ENCODE data around the gene SEC14L1. TPM values are rescaled to one million over a fixed set of nuclear protein-coding genes. Genes with fewer than 3 reads are reported as not detected.

SEC14L1 gene
- total and polyA plus RNA-seq, 2 of the 8 experiments (the other 6 are each of a cell fraction or from before 2014, with no cell fraction given) = 27.2 to 74.4 TPM

DNA sequence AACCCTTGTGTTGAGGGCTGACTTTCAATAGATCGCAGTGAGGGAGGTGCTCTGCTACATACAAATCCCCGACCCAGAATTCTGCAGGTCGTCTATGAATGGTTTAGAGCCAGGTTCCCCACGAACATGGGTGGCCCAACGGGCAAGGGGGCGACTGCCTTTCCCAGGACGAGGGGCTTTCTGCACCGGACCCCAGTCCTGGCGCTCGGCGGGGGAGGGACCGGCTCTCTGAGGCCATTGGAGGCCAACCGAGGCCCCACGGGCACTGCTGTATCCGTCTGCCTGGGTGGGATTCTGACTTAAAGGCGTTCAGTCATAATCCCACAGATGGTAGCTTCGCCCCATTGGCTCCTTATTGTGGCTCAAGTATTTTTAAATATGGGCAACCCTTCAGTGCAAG lies 21.2 kb downstream of the SEC14L1 start:
- Histone ChIP-seq H4K20me1 (replicated peaks in 1 of 2; ENCODE audit: control insufficient read depth in 1 of 2, insufficient read depth in 2 of 2, low read length in 2 of 2) (no peaks in the 10 kb centered on the region), H4K91ac (replicated peaks; ENCODE audit: insufficient read length, low read length) (no peak overlapping the region), H3K23ac (ENCODE audit: insufficient read length) (no peak overlapping the region), H3K4me3 (ENCODE audit: extremely low read depth in 1 of 4, insufficient read depth in 2 of 4, low read depth in 3 of 4, low read length in 4 of 4) (no peak overlapping the region), H4K8ac (ENCODE audit: extremely low read depth, insufficient read depth, low read length) (no peak overlapping the region), H2BK120ac (replicated peaks; ENCODE audit: low read depth, low read length) (no peak overlapping the region), H3K27ac (ENCODE audit: low read depth, low read length) (no peak overlapping the region), H3K4me1 (replicated peaks in 1 of 4; ENCODE audit: control insufficient read depth in 3 of 4, insufficient read depth in 4 of 4, low read length in 3 of 4) (peaks cover 8 to 18% (median 17%) of the 10 kb centered on the region in 4 experiments), H3K23me2 (ENCODE audit: low read depth, low read length) (peaks cover 2% of the 10 kb centered on the region; the same call in 1 of the 2 replicates), H2AK5ac (ENCODE audit: low read depth, low read length) (no peak overlapping the region), H3K14ac (ENCODE audit: insufficient read length) (no peak overlapping the region), H2BK20ac (ENCODE audit: low read length) (no peak overlapping the region), H3K27me3 (replicated peaks in 1 of 4; ENCODE audit: control insufficient read depth in 3 of 4, extremely low read depth in 1 of 4, insufficient read depth in 3 of 4, low read length in 3 of 4) (no peaks in the 10 kb centered on the region), H2AFZ (ENCODE audit: low read length) (no peak overlapping the region), H3K9ac (replicated peaks in 1 of 4; ENCODE audit: extremely low read depth in 1 of 4, low read depth in 3 of 4, low read length in 3 of 4) (no peak overlapping the region), H3K36me3 (ENCODE audit: control insufficient read depth in 2 of 4, insufficient read depth in 4 of 4, low read length in 3 of 4) (no peaks in the 10 kb centered on the region; a peak in 1 of 8 replicates), H3K4ac (replicated peaks; ENCODE audit: insufficient read length, low read depth, low read length) (no peak overlapping the region), H3K79me2 (ENCODE audit: control insufficient read depth in 1 of 2, insufficient read depth in 2 of 2, low read length in 2 of 2) (peaks cover 0 to 21% of the 10 kb centered on the region in 2 experiments; a peak in 2 of 4 replicates), H3K4me2 (ENCODE audit: insufficient read depth in 1 of 2, low read depth in 2 of 2, low read length in 2 of 2) (no peak overlapping the region), H3K9me3 (ENCODE audit: insufficient read depth in 2 of 2, low read depth in 1 of 2, low read length in 1 of 2) (no peaks in the 10 kb centered on the region), H3K18ac (ENCODE audit: extremely low read depth, low read length) (no peak overlapping the region), H4K5ac (ENCODE audit: insufficient read length, low read depth, low read length) (no peak overlapping the region), H2BK5ac (ENCODE audit: low read depth, low read length) (no peak overlapping the region), H2BK15ac (ENCODE audit: low read length) (no peak overlapping the region), H3K56ac (replicated peaks; ENCODE audit: insufficient read length, low read depth, low read length) (no peak overlapping the region), H2BK12ac (ENCODE audit: low read depth, low read length) (no peak overlapping the region), H3K79me1 (ENCODE audit: low read depth, low read length) (no peaks in the 10 kb centered on the region; the same call in 1 of the 2 replicates)
- DNase-seq (ENCODE audit: low read depth in 1 of 2, low spot score in 2 of 2) (no peak), FAIRE-seq (no peak)
- ChIA-PET POLR2A (ENCODE audit: partially characterized antibody) (interaction anchor here (1.2 kb wide), 1 partner anchor 53 kb away, joined by 3 read pairs; no protein-coding TSS in a partner anchor), CTCF (ENCODE audit: partially characterized antibody) (interaction anchor here (1.0 to 1.4 kb wide), 2 partner anchors 16 to 66 kb away, joined by 3 to 4 read pairs; no protein-coding TSS in a partner anchor)
- WGBS, 2 experiments (ENCODE audit: extremely low coverage in 1 of 2, insufficient coverage in 1 of 2, insufficient read length in 1 of 2, insufficient replicate concordance in 2 of 2, low coverage in 1 of 2, low lambda C conversion rate in 2 of 2, missing lambda C conversion rate in 1 of 2) = 93% methylated on average over 17 of the region's 17 CpGs; no CpG with 5 or more reads in 1 of the 2 experiments
- TF ChIP-seq HDAC6 (IDR thresholded peaks at IDR 0.05; ENCODE audit: low read depth, low read length) (no peak), SP2 (IDR thresholded peaks at IDR 0.05; ENCODE audit: low read length) (no peak), RXRA (IDR thresholded peaks at IDR 0.05; ENCODE audit: insufficient read depth, low read depth, low read length) (no peak), TEAD4 (IDR thresholded peaks at IDR 0.05; ENCODE audit: low read depth, low read length) (no peak), SIN3A (conservative IDR thresholded peaks at IDR 0.05 in 1 of 2, IDR thresholded peaks at IDR 0.05 in 1 of 2; ENCODE audit: low read depth in 1 of 2, low read length in 2 of 2) (no peak), POU5F1 (IDR thresholded peaks at IDR 0.05; ENCODE audit: low read depth, low read length) (no peak), EGR1 (IDR thresholded peaks at IDR 0.05; ENCODE audit: borderline replicate concordance, low read depth, low read length) (no peak), SIX5 (IDR thresholded peaks at IDR 0.05; ENCODE audit: low read depth, low read length) (no peak), ATF2 (IDR thresholded peaks at IDR 0.05; ENCODE audit: low read length) (no peak), POLR2A (IDR thresholded peaks at IDR 0.05; ENCODE audit: control extremely low read depth in 1 of 2, low read depth in 2 of 2, low read length in 2 of 2) (no peak), KDM5A (IDR thresholded peaks at IDR 0.05; ENCODE audit: low read length) (no peak)
- TF ChIP-seq, protein P1, sequence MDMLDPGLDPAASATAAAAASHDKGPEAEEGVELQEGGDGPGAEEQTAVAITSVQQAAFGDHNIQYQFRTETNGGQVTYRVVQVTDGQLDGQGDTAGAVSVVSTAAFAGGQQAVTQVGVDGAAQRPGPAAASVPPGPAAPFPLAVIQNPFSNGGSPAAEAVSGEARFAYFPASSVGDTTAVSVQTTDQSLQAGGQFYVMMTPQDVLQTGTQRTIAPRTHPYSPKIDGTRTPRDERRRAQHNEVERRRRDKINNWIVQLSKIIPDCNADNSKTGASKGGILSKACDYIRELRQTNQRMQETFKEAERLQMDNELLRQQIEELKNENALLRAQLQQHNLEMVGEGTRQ (IDR thresholded peaks at IDR 0.05; ENCODE audit: low read length) = no peak
